ENCODE results near the gene DDX41.

Gene DDX41

DNA sequence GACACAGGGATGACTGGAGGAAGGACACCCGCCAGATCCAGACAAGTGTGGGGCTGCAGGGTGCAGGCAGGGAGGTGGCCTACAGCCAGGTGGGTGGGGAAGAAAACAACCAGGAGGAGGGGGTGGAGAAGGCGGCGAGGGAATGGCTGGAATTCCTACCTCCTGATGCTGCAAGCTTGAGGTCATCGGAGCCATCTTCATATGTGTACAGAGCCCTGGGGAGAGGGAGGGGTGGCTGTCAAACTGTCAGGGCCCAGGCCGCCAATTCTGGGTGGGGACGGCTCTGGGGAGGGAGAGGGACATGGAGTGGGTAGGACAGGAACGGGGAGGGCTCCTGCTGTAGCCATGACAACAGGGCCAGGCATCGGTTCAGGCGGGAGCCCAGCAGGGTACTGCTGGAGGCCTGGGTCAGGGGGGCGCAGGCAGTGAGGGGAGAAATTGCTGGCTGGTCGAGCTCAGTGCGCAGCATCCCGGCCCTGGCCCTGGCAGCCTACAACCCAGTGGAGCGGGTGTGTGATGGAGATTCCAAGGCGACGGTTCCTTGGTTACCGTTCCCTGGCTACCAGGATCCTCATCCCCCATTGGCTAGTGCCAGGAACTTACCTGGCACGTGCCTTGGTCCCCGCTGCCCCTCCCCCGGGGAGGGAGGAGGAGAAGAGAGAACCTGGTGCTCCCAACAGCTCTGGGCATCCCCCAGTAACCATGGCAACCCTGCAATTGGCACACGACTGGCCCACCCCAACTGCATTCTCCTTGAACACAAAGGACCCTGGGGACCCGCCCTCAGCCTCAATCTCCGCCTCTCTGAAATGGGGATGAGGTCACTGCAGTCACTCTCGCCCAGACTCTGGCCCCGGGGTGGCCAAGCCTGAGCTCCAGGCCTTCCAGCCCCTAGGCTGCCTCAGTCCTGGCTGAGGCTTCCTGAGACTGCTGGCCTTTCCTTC, 47.8 kb downstream of the DDX41 start:
- no peaks in the 10 kb centered on the region for H3K4me1 ChIP-seq (ENCODE audit: low read length)
- no peaks in the 10 kb centered on the region for H3F3A ChIP-seq (ENCODE audit: insufficient read depth, low read length)
- no peak overlapping the region for H2AFZ ChIP-seq (ENCODE audit: low read length)
- H4K20me1 ChIP-seq (ENCODE audit: insufficient read depth, low read length) = no peaks in the 10 kb centered on the region
- H3K9ac ChIP-seq (ENCODE audit: low read length) = no peak overlapping the region
- DNase-seq = no peak
- H3K4me3 ChIP-seq (ENCODE audit: low read length) = no peak overlapping the region
- peaks cover 71% of the 10 kb centered on the region for H3K27me3 ChIP-seq (replicated peaks; ENCODE audit: insufficient read depth, low read length)
- H3K4me2 ChIP-seq (ENCODE audit: low read depth, low read length) = no peak overlapping the region
- no peak for TF ChIP-seq EZH2 (optimal IDR thresholded peaks at IDR 0.05; ENCODE audit: low read depth, low read length)
- no peak for TF ChIP-seq EZH2phosphoT487 (IDR thresholded peaks at IDR 0.05; ENCODE audit: low read length)
- TF ChIP-seq CTCF (IDR thresholded peaks at IDR 0.05; ENCODE audit: low read length) = no peak
- no peak overlapping the region for H3K27ac ChIP-seq (ENCODE audit: low read length)
- no peaks in the 10 kb centered on the region for H3K9me2 ChIP-seq (replicated peaks; ENCODE audit: insufficient read depth, low read length)
- H3K9me3 ChIP-seq (replicated peaks; ENCODE audit: insufficient read depth, low read length) = no peaks in the 10 kb centered on the region
- H3K79me2 ChIP-seq (ENCODE audit: low read length) = no peaks in the 10 kb centered on the region
- H3K36me3 ChIP-seq (replicated peaks; ENCODE audit: insufficient read depth, low read length) = no peaks in the 10 kb centered on the region

GRCh38 chr5:177468329-177468684, 48.5 kb downstream of the DDX41 start:
- H3K27me3 ChIP-seq (replicated peaks; ENCODE audit: insufficient read depth, low read length) = peaks cover 74% of the 10 kb centered on the region
- H3K4me1 ChIP-seq (ENCODE audit: low read length) = no peaks in the 10 kb centered on the region
- no peaks in the 10 kb centered on the region for H3K79me2 ChIP-seq (ENCODE audit: low read length)
- H2AFZ ChIP-seq (ENCODE audit: low read length) = no peak overlapping the region
- no peak for DNase-seq
- no peak overlapping the region for H3K9ac ChIP-seq (ENCODE audit: low read length)
- TF ChIP-seq EZH2phosphoT487 (IDR thresholded peaks at IDR 0.05; ENCODE audit: low read length) (no peak), CTCF (IDR thresholded peaks at IDR 0.05; ENCODE audit: low read length) (no peak), EZH2 (optimal IDR thresholded peaks at IDR 0.05; ENCODE audit: low read depth, low read length) (no peak)
- H3K4me3 ChIP-seq (ENCODE audit: low read length) = no peak overlapping the region
- no peak overlapping the region for H3K4me2 ChIP-seq (ENCODE audit: low read depth, low read length)
- no peaks in the 10 kb centered on the region for H4K20me1 ChIP-seq (ENCODE audit: insufficient read depth, low read length)
- no peak overlapping the region for H3K27ac ChIP-seq (ENCODE audit: low read length)
- H3K36me3 ChIP-seq (replicated peaks; ENCODE audit: insufficient read depth, low read length) = no peaks in the 10 kb centered on the region
- no peaks in the 10 kb centered on the region for H3K9me3 ChIP-seq (replicated peaks; ENCODE audit: insufficient read depth, low read length)
- no peaks in the 10 kb centered on the region for H3K9me2 ChIP-seq (replicated peaks; ENCODE audit: insufficient read depth, low read length)
- H3F3A ChIP-seq (ENCODE audit: insufficient read depth, low read length) = no peaks in the 10 kb centered on the region

DNA sequence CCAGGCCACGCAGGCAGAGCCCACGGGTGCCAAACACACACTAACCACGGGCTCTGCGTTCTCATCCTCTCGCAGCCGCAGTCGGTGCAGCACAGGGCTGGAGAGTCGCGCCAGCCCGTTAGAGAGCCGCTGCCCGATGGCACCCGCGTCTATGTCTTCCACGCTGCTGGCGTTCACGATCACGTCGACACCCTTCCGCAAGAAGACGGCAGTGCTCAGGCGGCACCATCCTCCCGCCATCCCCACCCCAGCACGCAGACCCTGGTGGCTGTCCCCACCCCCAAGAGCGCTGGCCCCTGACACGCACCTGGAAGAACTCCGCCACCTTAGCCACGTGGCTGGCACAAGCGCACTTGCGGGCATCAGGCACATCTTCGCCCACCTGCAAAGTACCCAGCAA, 49.3 kb downstream of the DDX41 start:
- no peaks in the 10 kb centered on the region for H3F3A ChIP-seq (ENCODE audit: insufficient read depth, low read length)
- no peaks in the 10 kb centered on the region for H3K79me2 ChIP-seq (ENCODE audit: low read length)
- H3K9ac ChIP-seq (ENCODE audit: low read length) = no peak overlapping the region
- no peaks in the 10 kb centered on the region for H4K20me1 ChIP-seq (ENCODE audit: insufficient read depth, low read length)
- H3K4me3 ChIP-seq (ENCODE audit: low read length) = no peak overlapping the region
- H3K27ac ChIP-seq (ENCODE audit: low read length) = no peak overlapping the region
- H3K4me2 ChIP-seq (ENCODE audit: low read depth, low read length) = no peak overlapping the region
- no peaks in the 10 kb centered on the region for H3K9me3 ChIP-seq (replicated peaks; ENCODE audit: insufficient read depth, low read length)
- no peaks in the 10 kb centered on the region for H3K4me1 ChIP-seq (ENCODE audit: low read length)
- no peak for DNase-seq
- H3K9me2 ChIP-seq (replicated peaks; ENCODE audit: insufficient read depth, low read length) = no peaks in the 10 kb centered on the region
- peaks cover 78% of the 10 kb centered on the region for H3K27me3 ChIP-seq (replicated peaks; ENCODE audit: insufficient read depth, low read length)
- no peak overlapping the region for H2AFZ ChIP-seq (ENCODE audit: low read length)
- no peaks in the 10 kb centered on the region for H3K36me3 ChIP-seq (replicated peaks; ENCODE audit: insufficient read depth, low read length)
- TF ChIP-seq EZH2 (optimal IDR thresholded peaks at IDR 0.05; ENCODE audit: low read depth, low read length) (no peak), CTCF (IDR thresholded peaks at IDR 0.05; ENCODE audit: low read length) (no peak), EZH2phosphoT487 (IDR thresholded peaks at IDR 0.05; ENCODE audit: low read length) (no peak)

All from MM.1S (cell line).